Ascending aorta (tissue), 2 donors: ENCODE data around the gene PDIA6. TPM values are rescaled to one million over a fixed set of nuclear protein-coding genes. Genes with fewer than 3 reads are reported as not detected.

Source experiments
- DNase-seq, 2 donors: peaks; one replicate each; pipeline ENCODE4 v3.0.0-alpha.2; 2019; ENCODE audit warnings: low spot score in 2 of 2
- H3K27ac ChIP-seq, 2 donors: fragments of 200-600 bp; sonication (generic); one replicate each; pipeline ENCODE4 v1.5.1; 2016 to 2017; ENCODE audit warnings: mild to moderate bottlenecking in 1 of 2
- H3K27me3 ChIP-seq: fragments of 200-600 bp; sonication (generic); one replicate; pipeline ENCODE4 v1.5.1; 2017
- H3K36me3 ChIP-seq, 2 donors: fragments of 200-600 bp; sonication (generic); one replicate each; pipeline ENCODE4 v1.5.1; 2016
- H3K4me1 ChIP-seq, 2 donors: fragments of 200-600 bp; sonication (generic); one replicate each; pipeline ENCODE4 v1.5.1; 2016 to 2017; ENCODE audit warnings: mild to moderate bottlenecking in 1 of 2
- H3K4me3 ChIP-seq, 2 donors: fragments of 200-600 bp; sonication (generic); one replicate each; pipeline ENCODE4 v1.5.1; 2016 to 2017; ENCODE audit warnings: mild to moderate bottlenecking in 1 of 2
- H3K9me3 ChIP-seq, 2 donors: fragments of 200-600 bp; sonication (generic); one replicate each; pipeline ENCODE4 v1.5.1; 2016
- CTCF ChIP-seq, 3 experiments: fragments of 200-600 bp in 2 of 3; fragments of 450-650 bp in 1 of 3; sonication (generic) in 2 of 3; IDR thresholded peaks; one replicate each; pipeline ENCODE4 v1.5.1; 2016 to 2019; ENCODE audit warnings: antibody characterized with exemption in 3 of 3, mild to moderate bottlenecking in 1 of 3, moderate library complexity in 1 of 3
- intact Hi-C: fragments of 100-400 bp; cut with DNase I; formaldehyde crosslinking; loops from one replicate; pipeline ENCODE4 v1.15.1; 2023
- total RNA-seq: library from RNA; depleted of rRNA; stranded (reverse); fragments of >200 nt; gene quantifications from one replicate; pipeline ENCODE4 v1.1.0, GENCODE V29; 2016

PDIA6 gene
- total RNA-seq, 1 donor from 2014 or later: 56.4 TPM

GRCh38 chr2:10755621-10756020, 57.0 kb downstream of the PDIA6 start:
- no peak for TF ChIP-seq CTCF (IDR thresholded peaks at IDR 0.05)
- no peak for DNase-seq
- H3K36me3 ChIP-seq: no peaks in the 10 kb centered on the region

GRCh38 chr2:10753876-10754275, 58.7 kb downstream of the PDIA6 start:
- no peaks in the 10 kb centered on the region for H3K4me1 ChIP-seq
- DNase-seq: no peak
- H3K27ac ChIP-seq: no peak overlapping the region
- no peaks in the 10 kb centered on the region for H3K9me3 ChIP-seq
- H3K4me3 ChIP-seq: no peak overlapping the region
- H3K27me3 ChIP-seq: no peaks in the 10 kb centered on the region
- no peak for TF ChIP-seq CTCF (IDR thresholded peaks at IDR 0.05)
- no peaks in the 10 kb centered on the region for H3K36me3 ChIP-seq
- intact Hi-C loops: no loop called here

More at GRCh38 chr2:10755621-10756020, 57.0 kb downstream of the PDIA6 start:
- no peaks in the 10 kb centered on the region for H3K27me3 ChIP-seq
- H3K4me1 ChIP-seq: no peaks in the 10 kb centered on the region
- intact Hi-C loops: no loop called here
- no peak overlapping the region for H3K27ac ChIP-seq
- H3K9me3 ChIP-seq: no peaks in the 10 kb centered on the region
- no peak overlapping the region for H3K4me3 ChIP-seq

- intact Hi-C loops: no loop called here
- Histone ChIP-seq H3K4me1 (no peaks in the 10 kb centered on the region), H3K4me3 (no peak overlapping the region), H3K36me3 (no peaks in the 10 kb centered on the region), H3K27me3 (no peaks in the 10 kb centered on the region), H3K9me3 (no peaks in the 10 kb centered on the region), H3K27ac (no peak overlapping the region)
- no peak for TF ChIP-seq CTCF (IDR thresholded peaks at IDR 0.05)
- no peak for DNase-seq
These were observed 59.4 kb downstream of the PDIA6 start for GRCh38 chr2:10753156-10753555.

- intact Hi-C loops: no loop called here
- Histone ChIP-seq H3K36me3 (no peaks in the 10 kb centered on the region), H3K4me3 (no peak overlapping the region), H3K27me3 (no peaks in the 10 kb centered on the region), H3K9me3 (no peaks in the 10 kb centered on the region), H3K27ac (no peak overlapping the region), H3K4me1 (no peaks in the 10 kb centered on the region)
- no peak for DNase-seq
- TF ChIP-seq CTCF (IDR thresholded peaks at IDR 0.05): no peak
These were observed 60.3 kb downstream of the PDIA6 start for GRCh38 chr2:10752236-10752635.

- Histone ChIP-seq H3K27me3 (no peaks in the 10 kb centered on the region), H3K36me3 (no peaks in the 10 kb centered on the region), H3K4me1 (no peaks in the 10 kb centered on the region), H3K9me3 (no peaks in the 10 kb centered on the region), H3K4me3 (no peak overlapping the region), H3K27ac (no peak overlapping the region)
- no peak for TF ChIP-seq CTCF (IDR thresholded peaks at IDR 0.05)
- intact Hi-C loops: no loop called here
- no peak for DNase-seq
These were observed 62.0 kb downstream of the PDIA6 start for GRCh38 chr2:10750610-10751009.

- H3K4me3 ChIP-seq: no peak overlapping the region
- H3K27me3 ChIP-seq: no peaks in the 10 kb centered on the region
- H3K4me1 ChIP-seq: no peaks in the 10 kb centered on the region
- intact Hi-C loops: no loop called here
- DNase-seq: no peak
- no peaks in the 10 kb centered on the region for H3K36me3 ChIP-seq
- no peak overlapping the region for H3K27ac ChIP-seq
- no peak for TF ChIP-seq CTCF (IDR thresholded peaks at IDR 0.05)
- H3K9me3 ChIP-seq: no peaks in the 10 kb centered on the region
These were observed 69.9 kb downstream of the PDIA6 start for GRCh38 chr2:10742666-10743065.
